ENCODE measurements around the gene ACOT6. TPM values are rescaled to one million over a fixed set of nuclear protein-coding genes. Genes with fewer than 3 reads are reported as not detected.

The ACOT6 gene
- total and polyA plus RNA-seq, 2 of the 4 experiments (the other 2 are of a cell fraction), result not detected

DNA sequence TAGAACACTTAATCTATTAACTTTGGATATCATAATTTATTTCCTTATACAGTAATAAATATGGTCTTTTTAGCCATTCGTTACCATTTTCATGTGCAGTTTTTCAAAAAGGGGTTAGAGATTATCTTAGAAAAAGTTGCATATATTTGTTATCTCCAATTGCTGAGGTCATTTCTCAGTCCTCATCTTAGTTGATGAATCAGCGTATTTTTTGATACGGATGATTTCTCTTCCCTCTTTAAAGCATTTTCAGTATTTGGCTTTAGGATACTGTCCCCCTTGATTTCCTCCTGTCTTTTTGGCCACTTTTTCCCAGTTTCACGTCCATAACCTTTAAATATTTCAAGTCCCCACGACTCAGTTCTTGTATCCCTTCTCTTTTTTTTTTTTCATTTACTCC lies 54.3 kb downstream of the ACOT6 start:
- intact Hi-C loops (cut with micrococcal nuclease), result no loop called here
- no TSS peak for BruUV-seq (replicated peaks)

More for the DNA sequence above, 54.3 kb downstream of the ACOT6 start:
- dilution Hi-C loops (cut with HindIII; ENCODE audit: low sequenced_read_pairs, unreplicated experiment), result no loop called here
- no peaks in the 10 kb centered on the region for H3K4me1 ChIP-seq (ENCODE audit: control insufficient read depth, insufficient read depth, low read length)
- no peak overlapping the region for H3K27ac ChIP-seq (ENCODE audit: insufficient read depth, low read length)
- no peaks in the 10 kb centered on the region for H3K9me1 ChIP-seq (ENCODE audit: insufficient read depth, low read length)
- H2AFZ ChIP-seq (replicated peaks; ENCODE audit: low read length, poor library complexity), result no peak overlapping the region
- no peak overlapping the region for H2BK120ac ChIP-seq (ENCODE audit: low read depth, low read length)
- H2AK5ac ChIP-seq (ENCODE audit: low read depth, low read length), result no peak overlapping the region
- no peaks in the 10 kb centered on the region for H3K9me3 ChIP-seq (ENCODE audit: control insufficient read depth, insufficient read depth, low read length)
- H3K4me2 ChIP-seq (ENCODE audit: low read depth, low read length), result no peak overlapping the region
- H2BK20ac ChIP-seq (ENCODE audit: low read depth, low read length), result no peak overlapping the region
- H3K9ac ChIP-seq (ENCODE audit: low read depth, low read length), result no peak overlapping the region
- CTCF ChIA-PET, result no interaction called here
- peaks cover 2% of the 10 kb centered on the region; the same call in 1 of the 2 replicates for H3K36me3 ChIP-seq (ENCODE audit: control insufficient read depth, insufficient read depth, low read length)
- H2BK15ac ChIP-seq (ENCODE audit: low read depth, low read length), result no peak overlapping the region
- DNase-seq (no peak), ATAC-seq (ENCODE audit: low read depth) (no peak)
- no peak overlapping the region for H2AK9ac ChIP-seq (replicated peaks; ENCODE audit: low read depth, low read length, poor library complexity)
- no peak overlapping the region for H3K4me3 ChIP-seq (ENCODE audit: insufficient read depth, low read depth, low read length)
- no peak overlapping the region for H4K8ac ChIP-seq (ENCODE audit: low read depth in 2 of 2, low read length in 2 of 2)
- no peak overlapping the region for H4K91ac ChIP-seq (ENCODE audit: insufficient read depth, low read depth, low read length)
- no peak overlapping the region for H3K4ac ChIP-seq (ENCODE audit: low read depth, low read length)
- no peaks in the 10 kb centered on the region for H3K27me3 ChIP-seq (ENCODE audit: control insufficient read depth, insufficient read depth, low read length)
- TF ChIP-seq RAD21 (IDR thresholded peaks at IDR 0.05; ENCODE audit: low read length), result no peak
- peak; percentile 91 for TF ChIP-seq MAFK (IDR thresholded peaks at IDR 0.05; ENCODE audit: low read depth, low read length)
- 93% methylated on average over 2 of the region's 5 CpGs; no CpG with 5 or more reads in 1 of the 2 experiments for WGBS, 2 experiments (ENCODE audit: extremely low coverage in 2 of 2, insufficient read length in 1 of 2)
- H3K79me1 ChIP-seq (ENCODE audit: low read depth in 1 of 2, low read length in 2 of 2), result no peaks in the 10 kb centered on the region
- H3K23ac ChIP-seq (ENCODE audit: low read depth, low read length), result no peak overlapping the region
- H4K5ac ChIP-seq (ENCODE audit: low read depth, low read length), result no peak overlapping the region
- no peak overlapping the region for H2BK5ac ChIP-seq (ENCODE audit: low read depth, low read length, poor library complexity, severe bottlenecking)
- no peak overlapping the region for H3K14ac ChIP-seq (replicated peaks; ENCODE audit: low read depth, low read length)
- no peak overlapping the region for H3K56ac ChIP-seq (ENCODE audit: extremely low read depth, insufficient read depth, low read length)
- in situ Hi-C loops (cut with MboI; ENCODE audit: low sequenced_read_pairs), result no loop called here
- no peaks in the 10 kb centered on the region; the same call in 1 of the 2 replicates for H4K20me1 ChIP-seq (ENCODE audit: insufficient read depth, low read length)
- POLR2A ChIA-PET (ENCODE audit: unreplicated experiment), result no interaction called here
- H3K18ac ChIP-seq (ENCODE audit: low read depth, low read length), result no peak overlapping the region

All from IMR-90 (cell line).